Chondrocyte (in vitro differentiated cells): Measurements from ENCODE around the gene C16orf89. TPM values are rescaled to one million over a fixed set of nuclear protein-coding genes. Genes with fewer than 3 reads are reported as not detected.
A peak's percentile ranks its signal among the peaks of the same experiment; 100 is the strongest.
"Not testable (repeated sequence)": the region's sequence is repeated elsewhere in the genome, so short reads cannot be mapped to it uniquely, and the experiment has no call there.

Source experiments
- DNase-seq: peaks from one replicate; pipeline ENCODE4 v3.0.0; 2021; ENCODE audit warnings: mixed read lengths, low spot score
- H3K27ac Mint-ChIP-seq: one replicate; pipeline ENCODE4 v1.8.0; 2021; ENCODE audit warnings: mild to moderate bottlenecking, moderate library complexity, mixed read lengths; ENCODE audit not compliant: unreplicated experiment
- H3K27me3 Mint-ChIP-seq: 2 replicates; pipeline ENCODE4 v1.8.0; 2021; ENCODE audit warnings: low read depth, mixed read lengths
- H3K36me3 Mint-ChIP-seq: 2 replicates; pipeline ENCODE4 v1.8.0; 2021; ENCODE audit warnings: low read depth, mixed read lengths
- H3K4me1 Mint-ChIP-seq: 2 replicates; pipeline ENCODE4 v1.8.0; 2021; ENCODE audit warnings: low read depth, mild to moderate bottlenecking, mixed read lengths
- H3K4me3 Mint-ChIP-seq: one replicate; pipeline ENCODE4 v1.8.0; 2021; ENCODE audit warnings: mild to moderate bottlenecking, moderate library complexity, mixed read lengths; ENCODE audit not compliant: unreplicated experiment
- H3K9me3 Mint-ChIP-seq: 2 replicates; pipeline ENCODE4 v1.8.0; 2021; ENCODE audit warnings: low read depth, mixed read lengths
- total RNA-seq: library from RNA; stranded (reverse); gene quantifications from 3 replicates; pipeline ENCODE4 v1.2.1, GENCODE V29; 2021

C16orf89 gene
- total RNA-seq, 1 donor from 2014 or later = not detected

DNA sequence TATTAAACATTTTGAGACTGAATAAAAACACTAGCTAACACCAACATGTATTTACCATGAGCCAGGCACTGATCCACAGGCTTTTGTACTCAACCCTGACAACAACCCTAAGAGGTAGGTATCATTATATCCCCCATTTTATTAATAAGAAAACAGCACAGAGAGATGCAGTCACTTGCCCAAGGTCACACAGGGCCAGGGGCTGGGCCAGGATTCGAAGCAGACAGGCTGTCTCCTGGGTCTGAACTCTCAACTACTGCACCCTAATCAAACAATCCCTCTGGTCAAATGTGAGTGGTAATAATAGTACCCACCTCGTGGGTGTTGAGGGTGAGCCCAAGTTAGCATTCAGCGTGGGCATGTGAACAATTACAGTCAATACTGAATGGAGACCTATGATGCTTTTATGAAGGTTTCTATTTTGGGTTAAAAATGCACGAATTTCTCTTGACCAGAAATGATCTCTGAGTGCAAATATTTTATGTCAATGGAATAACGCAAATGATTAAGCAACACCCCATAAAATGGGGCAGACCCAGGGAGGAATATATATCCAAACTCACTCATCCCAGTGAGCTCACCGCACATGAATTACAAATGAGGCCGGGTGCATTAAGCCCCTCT is 30.8 kb upstream of the C16orf89 start:
- H3K9me3 Mint-ChIP-seq, DNase-seq, H3K27me3 Mint-ChIP-seq, H3K36me3 Mint-ChIP-seq: not testable (repeated sequence)
- H3K4me3 Mint-ChIP-seq = peak overlapping the region; percentile 79
- H3K27ac Mint-ChIP-seq = peak overlapping the region; percentile 86
- peaks cover 21% of the 10 kb centered on the region for H3K4me1 Mint-ChIP-seq

DNA sequence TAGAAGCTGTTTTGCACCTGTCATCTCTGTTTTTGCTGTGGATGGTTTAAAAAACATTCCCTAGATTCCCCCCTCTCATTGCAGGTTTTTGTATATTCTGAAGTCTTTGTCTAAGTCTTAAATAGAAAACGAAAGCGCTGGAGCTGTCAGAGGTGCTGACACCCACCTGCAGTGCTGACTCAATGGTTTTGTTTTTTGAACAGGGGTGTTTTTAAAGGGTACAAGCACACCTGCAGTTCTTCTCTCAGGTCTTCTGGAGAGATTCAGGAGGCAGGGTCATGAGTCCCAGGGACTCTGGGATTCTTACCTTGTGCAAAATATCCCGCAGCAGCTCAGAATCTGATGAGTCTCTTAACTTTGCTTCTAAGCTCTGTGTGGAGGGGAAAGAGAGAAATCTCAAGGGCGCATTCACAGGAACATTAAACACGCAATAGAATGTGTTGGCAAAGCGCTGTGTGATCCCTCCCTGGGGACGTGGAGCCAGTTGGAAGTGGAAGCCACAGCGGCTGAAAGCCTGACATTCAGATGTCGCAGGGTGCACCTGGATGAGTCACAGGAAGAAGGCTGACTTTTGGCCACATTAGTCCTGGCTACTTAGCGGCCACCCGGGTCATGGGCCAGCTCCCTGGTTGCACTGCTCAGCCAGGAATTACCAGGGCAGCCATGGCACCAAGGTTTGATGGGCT is 29.5 kb upstream of the C16orf89 start:
- H3K36me3 Mint-ChIP-seq = not testable (repeated sequence)

DNA sequence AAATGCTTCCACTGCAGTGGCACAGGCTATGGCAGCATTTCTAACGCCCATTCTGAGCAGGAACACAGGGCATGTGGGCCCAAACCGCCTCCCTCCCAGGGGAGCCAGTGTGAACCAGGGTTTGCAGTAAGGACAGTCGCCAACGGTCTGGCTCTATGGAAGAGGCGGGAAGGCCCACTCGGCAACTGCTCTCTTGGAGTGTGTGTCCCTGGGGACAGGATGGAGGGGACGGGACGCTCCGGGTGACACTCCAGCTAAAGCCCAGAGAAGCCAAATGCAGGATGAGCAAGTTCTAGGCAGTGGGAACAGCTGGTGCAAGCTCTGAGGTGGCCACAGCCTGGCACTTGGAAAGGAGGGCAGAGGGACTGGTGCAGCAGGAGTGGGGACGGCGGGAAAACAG is 28.0 kb upstream of the C16orf89 start:
- H3K36me3 Mint-ChIP-seq, DNase-seq, H3K27ac Mint-ChIP-seq, H3K4me3 Mint-ChIP-seq, H3K27me3 Mint-ChIP-seq, H3K9me3 Mint-ChIP-seq: not testable (repeated sequence)
- peaks cover 19% of the 10 kb centered on the region for H3K4me1 Mint-ChIP-seq

More for the DNA sequence above, 29.5 kb upstream of the C16orf89 start:
- H3K27ac Mint-ChIP-seq, H3K9me3 Mint-ChIP-seq, H3K4me3 Mint-ChIP-seq, DNase-seq, H3K27me3 Mint-ChIP-seq: not testable (repeated sequence)
- peaks cover 21% of the 10 kb centered on the region for H3K4me1 Mint-ChIP-seq

DNA sequence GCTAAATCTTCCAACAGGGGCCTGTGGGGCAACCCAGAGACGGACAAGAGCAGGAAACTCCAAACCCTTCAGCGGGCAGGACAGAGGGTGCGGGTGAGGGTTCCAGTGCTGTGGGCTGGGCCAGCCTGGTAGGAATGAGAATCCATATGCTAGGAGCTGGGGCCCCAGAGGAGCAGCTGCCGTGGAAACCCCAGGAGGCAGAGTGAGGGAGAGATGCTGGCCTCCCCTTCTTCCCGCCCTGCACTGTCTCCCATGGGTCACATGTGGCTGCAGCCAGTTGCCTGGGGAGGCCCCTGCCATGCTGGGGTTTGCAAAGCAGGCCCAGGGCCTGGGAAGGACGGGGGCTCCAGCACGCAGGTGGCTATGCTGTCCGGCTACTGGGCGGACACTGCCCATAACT is 27.3 kb upstream of the C16orf89 start:
- H3K4me3 Mint-ChIP-seq, H3K27me3 Mint-ChIP-seq, H3K9me3 Mint-ChIP-seq, H3K36me3 Mint-ChIP-seq, DNase-seq, H3K27ac Mint-ChIP-seq: not testable (repeated sequence)
- peaks cover 17% of the 10 kb centered on the region for H3K4me1 Mint-ChIP-seq

DNA sequence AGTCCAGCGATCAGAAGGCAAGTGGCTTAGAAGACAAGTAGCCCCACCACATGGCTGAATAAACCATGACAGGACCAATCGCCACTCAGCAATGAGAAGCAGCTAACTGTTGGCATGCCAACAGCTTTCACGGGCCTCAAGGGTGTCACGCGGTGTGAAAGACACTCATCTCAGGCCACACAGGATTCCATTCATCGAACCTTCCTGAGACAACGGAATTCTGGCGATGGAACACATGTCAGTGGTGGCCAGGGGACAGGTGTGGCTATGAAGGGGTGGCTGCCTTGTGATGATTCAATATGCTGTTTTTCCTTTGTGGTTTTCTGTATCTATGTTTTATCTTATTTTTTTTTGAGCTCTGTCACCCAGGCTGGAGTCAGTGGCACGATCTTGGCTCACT is 24.8 kb upstream of the C16orf89 start:
- H3K36me3 Mint-ChIP-seq, H3K27me3 Mint-ChIP-seq, H3K27ac Mint-ChIP-seq, DNase-seq, H3K9me3 Mint-ChIP-seq, H3K4me3 Mint-ChIP-seq, H3K4me1 Mint-ChIP-seq: not testable (repeated sequence)

DNA sequence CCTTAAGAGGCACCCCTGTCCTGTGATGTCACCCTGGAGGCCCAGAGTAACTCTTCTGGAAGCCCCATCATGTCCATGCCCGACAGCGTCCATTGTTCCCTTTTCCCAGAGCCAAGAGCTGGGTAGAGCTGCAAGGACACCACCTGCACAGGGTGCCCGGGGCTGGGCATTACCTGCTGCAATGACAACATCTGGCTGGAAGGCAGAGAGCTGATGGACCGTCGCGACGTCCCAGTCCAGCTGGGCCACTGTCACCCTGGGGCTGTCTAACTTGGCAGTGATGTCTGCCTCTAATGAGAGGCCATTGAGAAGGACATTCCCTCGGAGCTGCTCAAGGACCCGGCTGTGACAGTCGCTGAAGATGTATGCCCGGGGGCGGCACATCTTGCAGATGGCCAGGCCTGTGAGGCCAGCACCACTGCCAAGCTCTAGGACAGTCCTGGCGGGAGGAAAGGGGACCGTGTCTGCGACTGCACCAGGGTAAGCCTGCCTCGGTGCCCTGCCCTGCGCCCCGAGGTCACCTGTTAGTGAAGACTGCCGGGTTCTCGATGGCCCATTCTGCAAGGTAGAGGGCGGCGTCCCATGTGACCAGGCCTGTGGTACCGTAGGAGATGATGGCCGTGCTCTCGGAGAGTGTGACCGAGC is 24.3 kb upstream of the C16orf89 start:
- DNase-seq = peak; percentile 81
- H3K27me3 Mint-ChIP-seq, H3K36me3 Mint-ChIP-seq, H3K27ac Mint-ChIP-seq, H3K9me3 Mint-ChIP-seq, H3K4me1 Mint-ChIP-seq, H3K4me3 Mint-ChIP-seq: not testable (repeated sequence)

DNA sequence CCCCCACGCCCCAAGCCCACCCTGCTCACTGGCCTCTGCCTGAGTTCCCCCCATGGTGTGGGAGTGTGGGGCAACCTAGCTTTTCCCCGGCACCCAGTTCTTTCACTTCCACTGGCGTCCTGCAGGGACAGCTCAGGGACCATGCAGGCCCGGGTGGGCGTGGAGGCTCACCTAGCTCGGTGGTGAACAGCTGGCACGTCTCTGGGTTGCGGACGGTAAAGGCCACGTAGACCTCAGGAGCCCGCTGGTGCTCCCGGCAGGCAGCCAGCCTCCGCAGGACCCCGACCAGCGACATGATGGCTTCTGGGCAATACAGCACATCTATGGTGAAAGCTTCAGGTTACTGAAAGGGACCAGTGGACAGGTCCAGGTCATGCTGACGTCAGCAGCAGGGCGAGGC is 23.2 kb upstream of the C16orf89 start:
- not testable (repeated sequence) for H3K4me3 Mint-ChIP-seq, DNase-seq, H3K27ac Mint-ChIP-seq, H3K9me3 Mint-ChIP-seq, H3K36me3 Mint-ChIP-seq, H3K4me1 Mint-ChIP-seq, H3K27me3 Mint-ChIP-seq

DNA sequence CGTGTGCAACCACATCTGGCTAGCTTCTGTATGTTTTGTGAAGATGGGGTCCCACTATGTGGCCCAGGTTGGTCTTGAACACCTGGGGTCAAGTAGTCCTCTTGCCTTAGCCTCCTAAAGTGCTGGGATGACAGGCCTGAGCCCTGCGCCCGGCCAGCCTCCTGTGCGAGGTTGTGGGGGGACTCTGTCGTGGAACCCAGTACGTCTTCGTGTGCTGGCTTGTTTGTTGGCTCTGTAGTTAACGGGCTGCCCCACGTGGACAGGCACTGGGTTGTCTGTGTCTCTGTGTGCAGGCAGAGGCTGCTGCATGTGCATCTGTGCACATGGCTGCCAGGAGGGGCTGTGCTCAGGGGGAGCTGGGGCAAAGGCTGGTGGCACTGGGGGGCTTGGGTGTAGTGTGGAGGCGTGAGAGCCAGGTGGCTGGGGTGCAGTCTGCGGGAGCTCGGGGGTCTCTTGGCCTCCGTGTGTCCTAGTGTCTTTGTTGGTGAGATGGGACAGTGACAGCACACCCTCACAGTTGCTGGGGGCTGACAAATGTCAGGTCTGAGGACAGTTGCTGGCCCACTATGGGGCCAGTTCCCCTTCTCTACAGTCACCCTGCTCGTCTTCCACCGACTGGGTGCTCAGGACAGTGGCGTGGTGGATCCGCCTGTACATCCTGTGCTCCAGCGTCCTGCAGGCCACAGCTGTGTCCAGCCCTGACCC is 22.5 kb upstream of the C16orf89 start:
- DNase-seq, H3K27ac Mint-ChIP-seq, H3K4me1 Mint-ChIP-seq, H3K27me3 Mint-ChIP-seq, H3K9me3 Mint-ChIP-seq, H3K4me3 Mint-ChIP-seq: not testable (repeated sequence)
- peaks cover 11% of the 10 kb centered on the region for H3K36me3 Mint-ChIP-seq

DNA sequence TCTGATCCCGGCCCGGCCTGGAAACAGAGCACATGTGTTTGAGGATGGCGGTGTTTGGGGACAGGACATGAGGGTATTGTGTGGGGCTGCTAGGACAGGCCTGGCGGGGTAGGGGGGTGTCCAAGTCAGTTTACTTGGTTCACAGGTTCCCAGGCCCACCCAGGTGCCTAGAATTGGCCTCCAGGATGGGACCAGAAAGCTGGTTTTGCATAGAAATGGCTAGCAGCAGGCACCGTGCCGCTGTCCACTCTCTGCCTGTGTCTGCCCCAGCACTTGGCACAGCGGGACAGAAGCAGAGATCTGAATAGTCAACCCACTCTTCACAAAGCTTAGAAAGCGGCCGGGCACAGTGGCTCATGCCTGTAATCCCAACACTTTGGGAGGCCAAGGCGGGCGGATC is 20.0 kb upstream of the C16orf89 start:
- not testable (repeated sequence) for H3K9me3 Mint-ChIP-seq, H3K27me3 Mint-ChIP-seq, H3K4me3 Mint-ChIP-seq, H3K4me1 Mint-ChIP-seq, DNase-seq, H3K27ac Mint-ChIP-seq
- peaks cover 13% of the 10 kb centered on the region for H3K36me3 Mint-ChIP-seq
